Measurements from ENCODE around the gene FOS.
A peak's percentile ranks its signal among the peaks of the same experiment; 100 is the strongest.

The FOS gene

GRCh38 chr14:75236901-75237419, 41.7 kb upstream of the FOS start:
- H3K4me3 ChIP-seq (ENCODE audit: severe bottlenecking) = no peak overlapping the region
- ATAC-seq (ENCODE audit: low read depth) (no peak), DNase-seq (ENCODE audit: low spot score) (no peak)
- peaks cover 13% of the 10 kb centered on the region for H3K4me1 ChIP-seq (ENCODE audit: insufficient read depth, poor library complexity, severe bottlenecking)
- no peak for TF ChIP-seq CTCF (IDR thresholded peaks at IDR 0.05; ENCODE audit: poor library complexity, severe bottlenecking)
- H3K9me3 ChIP-seq (ENCODE audit: severe bottlenecking) = peaks cover 3% of the 10 kb centered on the region
- no peaks in the 10 kb centered on the region for H3K36me3 ChIP-seq (ENCODE audit: low read depth)
- H3K27me3 ChIP-seq (ENCODE audit: insufficient read depth, poor library complexity, severe bottlenecking) = no peaks in the 10 kb centered on the region
- H3K27ac ChIP-seq (ENCODE audit: poor library complexity, severe bottlenecking) = peak overlapping the region; percentile 5

GRCh38 chr14:75238756-75239455, 39.7 kb upstream of the FOS start:
- Histone ChIP-seq H3K9me3 (ENCODE audit: severe bottlenecking) (no peaks in the 10 kb centered on the region), H3K27ac (ENCODE audit: poor library complexity, severe bottlenecking) (no peak overlapping the region), H3K4me1 (ENCODE audit: insufficient read depth, poor library complexity, severe bottlenecking) (peaks cover 21% of the 10 kb centered on the region), H3K36me3 (ENCODE audit: low read depth) (no peaks in the 10 kb centered on the region), H3K27me3 (ENCODE audit: insufficient read depth, poor library complexity, severe bottlenecking) (no peaks in the 10 kb centered on the region), H3K4me3 (ENCODE audit: severe bottlenecking) (no peak overlapping the region)
- ATAC-seq (ENCODE audit: low read depth) (no peak), DNase-seq (ENCODE audit: low spot score) (no peak)
- no peak for TF ChIP-seq CTCF (IDR thresholded peaks at IDR 0.05; ENCODE audit: poor library complexity, severe bottlenecking)

- Histone ChIP-seq H3K27ac (ENCODE audit: poor library complexity, severe bottlenecking) (no peak overlapping the region), H3K4me3 (ENCODE audit: severe bottlenecking) (no peak overlapping the region), H3K9me3 (ENCODE audit: severe bottlenecking) (no peaks in the 10 kb centered on the region), H3K36me3 (ENCODE audit: low read depth) (no peaks in the 10 kb centered on the region), H3K4me1 (ENCODE audit: insufficient read depth, poor library complexity, severe bottlenecking) (peaks cover 12% of the 10 kb centered on the region), H3K27me3 (ENCODE audit: insufficient read depth, poor library complexity, severe bottlenecking) (no peaks in the 10 kb centered on the region)
- DNase-seq (ENCODE audit: low spot score) (no peak), ATAC-seq (ENCODE audit: low read depth) (no peak)
- no peak for TF ChIP-seq CTCF (IDR thresholded peaks at IDR 0.05; ENCODE audit: poor library complexity, severe bottlenecking)
Observed at GRCh38 chr14:75240781-75241180, 37.8 kb upstream of the FOS start.

GRCh38 chr14:75242546-75243273, 35.9 kb upstream of the FOS start:
- no peak overlapping the region for H3K4me3 ChIP-seq (ENCODE audit: severe bottlenecking)
- no peaks in the 10 kb centered on the region for H3K9me3 ChIP-seq (ENCODE audit: severe bottlenecking)
- ATAC-seq (ENCODE audit: low read depth) (peak; percentile 88), DNase-seq (ENCODE audit: low spot score) (peak; percentile 77)
- H3K27me3 ChIP-seq (ENCODE audit: insufficient read depth, poor library complexity, severe bottlenecking) = no peaks in the 10 kb centered on the region
- peak overlapping the region; percentile 78 for H3K27ac ChIP-seq (ENCODE audit: poor library complexity, severe bottlenecking)
- H3K4me1 ChIP-seq (ENCODE audit: insufficient read depth, poor library complexity, severe bottlenecking) = peaks cover 12% of the 10 kb centered on the region
- TF ChIP-seq CTCF (IDR thresholded peaks at IDR 0.05; ENCODE audit: poor library complexity, severe bottlenecking) = no peak
- no peaks in the 10 kb centered on the region for H3K36me3 ChIP-seq (ENCODE audit: low read depth)

All from RWPE2 (cell line).